K562 (cell line): Measurements from ENCODE around the gene CTDSP1. TPM values are rescaled to one million over a fixed set of nuclear protein-coding genes. Genes with fewer than 3 reads are reported as not detected.
A peak's percentile ranks its signal among the peaks of the same experiment; 100 is the strongest.

Experiments
- BRF2 ChIP-seq: IDR thresholded peaks from 3 replicates; pipeline ENCODE4 v1.6.1; 2011; ENCODE audit warnings: borderline replicate concordance, mild to moderate bottlenecking; ENCODE audit not compliant: insufficient read length, insufficient read depth
- CBX1 ChIP-seq: sonication (generic); IDR thresholded peaks from 2 replicates; pipeline ENCODE4 v1.6.1; 2016; ENCODE audit warnings: antibody characterized with exemption, low read depth, mild to moderate bottlenecking
- EGR1 ChIP-seq: fragments of 450-650 bp; conservative IDR thresholded peaks from 2 replicates; pipeline ENCODE4 v1.6.1; 2017; ENCODE audit warnings: mild to moderate bottlenecking
- MAFF ChIP-seq: IDR thresholded peaks from 2 replicates; pipeline ENCODE4 v1.6.1; 2012; ENCODE audit warnings: low read length, improper control_type of control experiment
- MCM3 ChIP-seq: fragments of 450-650 bp; IDR thresholded peaks from 2 replicates; pipeline ENCODE4 v1.6.1; 2016
- NCOR1 ChIP-seq: fragments of 450-650 bp; IDR thresholded peaks from 2 replicates; pipeline ENCODE4 v1.6.1; 2016; ENCODE audit warnings: mild to moderate bottlenecking, moderate library complexity
- SAP30 ChIP-seq: fragments of 200-600 bp; sonication (generic); IDR thresholded peaks from 2 replicates; pipeline ENCODE4 v1.6.1; 2012; ENCODE audit warnings: borderline replicate concordance, low read depth, mild to moderate bottlenecking, moderate library complexity, low read length, control low read depth, inconsistent platforms; ENCODE audit not compliant: insufficient read depth, poor library complexity, severe bottlenecking
- SPI1 ChIP-seq: IDR thresholded peaks from 2 replicates; pipeline ENCODE4 v1.6.1; 2011; ENCODE audit warnings: low read depth, low read length, control low read depth, borderline replicate concordance
- VEZF1 ChIP-seq: fragments of 200-800 bp; sonication (Bioruptor generic); IDR thresholded peaks from 2 replicates; pipeline ENCODE4 v1.6.1; 2017; ENCODE audit warnings: missing genetic modification characterization, missing compliant biosample characterization
- XRCC4 ChIP-seq: IDR thresholded peaks from one replicate; pipeline ENCODE4 v1.6.1; 2011; ENCODE audit not compliant: insufficient read depth, insufficient read length; ENCODE audit errors: extremely low read depth
- ZNF407 ChIP-seq: fragments of 450-650 bp; IDR thresholded peaks from 2 replicates; pipeline ENCODE4 v1.6.1; 2016; ENCODE audit warnings: low read depth
- ZNF609 ChIP-seq: sonication (generic); formaldehyde crosslinking; IDR thresholded peaks from 2 replicates; pipeline ENCODE4 v1.8.1; 2023; ENCODE audit warnings: missing genetic modification reagents, mild to moderate bottlenecking, borderline replicate concordance
- polyA plus RNA-seq, 8 experiments: library from polyadenylated mRNA; depleted of rRNA in 4 of 8; stranded (reverse) in 5 of 8; unstranded in 3 of 8; fragments of >200 nt; fragmentation: Nextera tagmentation in 2 of 8; fragmentation: Illumina TruSeq in 1 of 8; extraction: Ambion mirVana in 2 of 8; extraction: Trizol in 1 of 8; gene quantifications; 2 replicates each; pipeline versions ENCODE4 v1.2.1 to v1.2.3, GENCODE V29; 2011 to 2014; ENCODE audit warnings: inconsistent platforms in 1 of 8, missing spikeins in 1 of 8
- total RNA-seq, 7 experiments: library from RNA; depleted of rRNA in 6 of 7; stranded (reverse); fragments of >200 nt in 6 of 7; fragmentation: Illumina TruSeq in 2 of 7; extraction: Trizol in 2 of 7; gene quantifications; 2 replicates each; pipeline versions ENCODE4 v1.2.1 to v1.2.3, GENCODE V29; 2011 to 2021; ENCODE audit warnings: low replicate concordance in 1 of 7

Gene CTDSP1
- total and polyA plus RNA-seq, 9 of the 15 experiments (the other 6 are each of a cell fraction or from before 2014, with no cell fraction given), result 2.4 to 74.8 (median 45.8) TPM

GRCh38 chr2:218393750-218394290 is 5.8 kb upstream of the CTDSP1 start (continued):
- TF ChIP-seq SAP30, result no peak
- no peak for TF ChIP-seq MAFF
- TF ChIP-seq MCM3, result no peak
- no peak for TF ChIP-seq NCOR1
- TF ChIP-seq ZNF609, result no peak
- peak; percentile 71; the same call in 1 of the 2 replicates for TF ChIP-seq CBX1
- TF ChIP-seq XRCC4, result no peak
- no peak for TF ChIP-seq ZNF407
- TF ChIP-seq BRF2, result no peak
- peak; percentile 87 for TF ChIP-seq EGR1
- peak; percentile 46; the same call in 1 of the 2 replicates for TF ChIP-seq VEZF1 (CRISPR knock-in tag)
- no peak for TF ChIP-seq SPI1
